IMR-90 (cell line): ENCODE data around the gene SLF2. TPM values are rescaled to one million over a fixed set of nuclear protein-coding genes. Genes with fewer than 3 reads are reported as not detected.

Experiments
- ATAC-seq: fragments of 200-7000 bp; cut with Tn5 transposase; 2 replicates; pipeline ENCODE4 v1.9.1; 2020; ENCODE audit warnings: low read depth, mild to moderate bottlenecking, moderate library complexity
- BruUV-seq: library from RNA; stranded (reverse); fragments of 400-500 nt; replicated peaks from 2 replicates; lab custom pipeline; 2021; lab: Mats Ljungman, UMichigan
- CTCF ChIA-PET: fragments of 300-600 bp; formaldehyde crosslinking; extraction: SDS; loops from one replicate; lab custom pipeline; 2021; ENCODE audit warnings: antibody characterized with exemption; lab: Yijun Ruan, JAX
- POLR2A ChIA-PET: fragments of 300-600 bp; sonication (Branson Sonifier 250); formaldehyde crosslinking; loops from one replicate; lab custom pipeline; 2022; ENCODE audit warnings: antibody characterized with exemption; ENCODE audit not compliant: unreplicated experiment; lab: Charles Lee
- DNase-seq: peaks from one replicate; pipeline ENCODE4 v3.0.0; 2013
- H2AFZ ChIP-seq: replicated peaks from 2 replicates; pipeline ENCODE3; 2013; ENCODE audit warnings: low read length, mild to moderate bottlenecking; ENCODE audit not compliant: poor library complexity
- H2AK5ac ChIP-seq: 2 replicates; pipeline ENCODE4 v1.6.1; 2013; ENCODE audit warnings: low read depth, low read length, inconsistent platforms
- H2AK9ac ChIP-seq: replicated peaks from 2 replicates; pipeline ENCODE3; 2013; ENCODE audit warnings: mild to moderate bottlenecking, low read depth, low read length, moderate library complexity; ENCODE audit not compliant: poor library complexity
- H2BK120ac ChIP-seq: 2 replicates; pipeline ENCODE4 v1.6.1; 2013; ENCODE audit warnings: low read depth, low read length, inconsistent platforms
- H2BK15ac ChIP-seq: 3 replicates; pipeline ENCODE4 v1.6.1; 2013; ENCODE audit warnings: low read depth, low read length, inconsistent platforms
- H2BK20ac ChIP-seq: 2 replicates; pipeline ENCODE4 v1.6.1; 2013; ENCODE audit warnings: low read depth, mild to moderate bottlenecking, inconsistent platforms, low read length, moderate library complexity
- H2BK5ac ChIP-seq: 2 replicates; pipeline ENCODE4 v1.6.1; 2013; ENCODE audit warnings: mild to moderate bottlenecking, low read depth, low read length, inconsistent platforms; ENCODE audit not compliant: poor library complexity, severe bottlenecking
- H3K14ac ChIP-seq: replicated peaks from 2 replicates; pipeline ENCODE4 v1.6.1; 2013; ENCODE audit warnings: low read depth, low read length, inconsistent platforms
- H3K18ac ChIP-seq: 2 replicates; pipeline ENCODE4 v1.6.1; 2013; ENCODE audit warnings: low read depth, low read length, control low read depth
- H3K23ac ChIP-seq: 2 replicates; pipeline ENCODE4 v1.6.1; 2013; ENCODE audit warnings: low read depth, low read length, inconsistent platforms
- H3K27ac ChIP-seq: 2 replicates; pipeline ENCODE4 v1.5.1; 2013; ENCODE audit warnings: mild to moderate bottlenecking, control low read depth, low read length; ENCODE audit not compliant: insufficient read depth
- H3K27me3 ChIP-seq: 2 replicates; pipeline ENCODE4 v1.6.1; 2013; ENCODE audit warnings: low read length; ENCODE audit not compliant: control insufficient read depth, insufficient read depth
- H3K36me3 ChIP-seq: 2 replicates; pipeline ENCODE4 v1.6.1; 2013; ENCODE audit warnings: low read length, mixed read lengths; ENCODE audit not compliant: control insufficient read depth, insufficient read depth
- H3K4ac ChIP-seq: 2 replicates; pipeline ENCODE4 v1.6.1; 2013; ENCODE audit warnings: low read depth, low read length, inconsistent platforms
- H3K4me1 ChIP-seq: 2 replicates; pipeline ENCODE4 v1.6.1; 2013; ENCODE audit warnings: low read length, mixed read lengths; ENCODE audit not compliant: control insufficient read depth, insufficient read depth
- H3K4me2 ChIP-seq: 2 replicates; pipeline ENCODE4 v1.6.1; 2013; ENCODE audit warnings: low read depth, mild to moderate bottlenecking, control low read depth, low read length, moderate library complexity
- H3K4me3 ChIP-seq: 2 replicates; pipeline ENCODE4 v1.5.1; 2013; ENCODE audit warnings: low read depth, mild to moderate bottlenecking, control low read depth, low read length, moderate library complexity; ENCODE audit not compliant: insufficient read depth
- H3K56ac ChIP-seq: 2 replicates; pipeline ENCODE4 v1.6.1; 2013; ENCODE audit warnings: low read length, inconsistent platforms; ENCODE audit not compliant: insufficient read depth; ENCODE audit errors: extremely low read depth
- H3K79me1 ChIP-seq, 2 experiments: 2 replicates each; pipeline ENCODE4 v1.6.1; 2013; ENCODE audit warnings: low read length in 2 of 2, inconsistent platforms in 1 of 2, low read depth in 1 of 2
- H3K9ac ChIP-seq: 2 replicates; pipeline ENCODE4 v1.6.1; 2013; ENCODE audit warnings: low read depth, low read length, control low read depth
- H3K9me1 ChIP-seq: 2 replicates; pipeline ENCODE4 v1.6.1; 2013; ENCODE audit warnings: low read length, inconsistent platforms; ENCODE audit not compliant: insufficient read depth
- H3K9me3 ChIP-seq: 2 replicates; pipeline ENCODE4 v1.6.1; 2013; ENCODE audit warnings: low read length; ENCODE audit not compliant: control insufficient read depth, insufficient read depth
- H4K20me1 ChIP-seq: 2 replicates; pipeline ENCODE4 v1.6.1; 2013; ENCODE audit warnings: low read length, inconsistent platforms; ENCODE audit not compliant: insufficient read depth
- H4K5ac ChIP-seq: 2 replicates; pipeline ENCODE4 v1.6.1; 2013; ENCODE audit warnings: mild to moderate bottlenecking, low read depth, low read length, control low read depth
- H4K8ac ChIP-seq, 2 experiments: 2 replicates each; pipeline ENCODE4 v1.6.1; 2013; ENCODE audit warnings: low read depth in 2 of 2, low read length in 2 of 2, control low read depth in 1 of 2, inconsistent platforms in 1 of 2
- H4K91ac ChIP-seq: 2 replicates; pipeline ENCODE4 v1.6.1; 2013; ENCODE audit warnings: low read depth, low read length, inconsistent platforms; ENCODE audit not compliant: insufficient read depth
- CEBPB ChIP-seq: IDR thresholded peaks from 2 replicates; pipeline ENCODE4 v1.6.1; 2012; ENCODE audit warnings: low read depth, low read length, improper control_type of control experiment
- FOS ChIP-seq: fragments of 150-350 bp; IDR thresholded peaks from 2 replicates; pipeline ENCODE4 v1.6.1; 2016; ENCODE audit warnings: low read depth, low read length
- RCOR1 ChIP-seq: IDR thresholded peaks from 2 replicates; pipeline ENCODE4 v1.6.1; 2012; ENCODE audit warnings: mild to moderate bottlenecking, low read length, improper control_type of control experiment; ENCODE audit not compliant: insufficient replicate concordance
- SMC3 ChIP-seq: fragments of 150-350 bp; IDR thresholded peaks from 2 replicates; pipeline ENCODE4 v1.6.1; 2016; ENCODE audit warnings: low read depth, mild to moderate bottlenecking, antibody characterized with exemption, low read length, moderate library complexity
- USF2 ChIP-seq: fragments of 150-350 bp; IDR thresholded peaks from 2 replicates; pipeline ENCODE4 v1.6.1; 2017; ENCODE audit warnings: mild to moderate bottlenecking, antibody characterized with exemption, low read length, low read depth
- WGBS, 2 experiments: methylation state at CpG; one replicate each; pipeline versions ENCODE4 v1.1.5 to v1.1.7; 2013; ENCODE audit warnings: missing lambda C conversion rate in 2 of 2; ENCODE audit not compliant: insufficient read length in 1 of 2; ENCODE audit errors: extremely low coverage in 2 of 2; 5-methylcytosine and 5-hydroxymethylcytosine counted together
- dilution Hi-C: fragments of 300-500 bp; cut with HindIII; formaldehyde crosslinking; loops from one replicate; pipeline ENCODE4 v1.14.3; 2018; ENCODE audit warnings: low sequenced_read_pairs; ENCODE audit not compliant: unreplicated experiment
- in situ Hi-C: fragments of 300-500 bp; cut with MboI; formaldehyde crosslinking; loops from 3 replicates; pipeline ENCODE4 v1.14.3; 2019; ENCODE audit warnings: low sequenced_read_pairs, inconsistent platforms, mixed read lengths
- intact Hi-C: fragments of 100-400 bp; cut with micrococcal nuclease; formaldehyde crosslinking; loops from 2 replicates; pipeline ENCODE4 v1.10.0; 2022
- polyA plus RNA-seq, 3 experiments: library from polyadenylated mRNA; depleted of rRNA; stranded (reverse); fragments of >200 nt; gene quantifications; 2 replicates each; pipeline ENCODE4 v1.2.3, GENCODE V29; 2012; ENCODE audit warnings: low replicate concordance in 1 of 3
- total RNA-seq: library from RNA; depleted of rRNA; stranded (reverse); fragments of >200 nt; gene quantifications from 2 replicates; pipeline ENCODE4 v1.2.3, GENCODE V29; 2012

The SLF2 gene
- total and polyA plus RNA-seq, 2 of the 4 experiments (the other 2 are of a cell fraction), result 8.5 to 21.7 TPM

DNA sequence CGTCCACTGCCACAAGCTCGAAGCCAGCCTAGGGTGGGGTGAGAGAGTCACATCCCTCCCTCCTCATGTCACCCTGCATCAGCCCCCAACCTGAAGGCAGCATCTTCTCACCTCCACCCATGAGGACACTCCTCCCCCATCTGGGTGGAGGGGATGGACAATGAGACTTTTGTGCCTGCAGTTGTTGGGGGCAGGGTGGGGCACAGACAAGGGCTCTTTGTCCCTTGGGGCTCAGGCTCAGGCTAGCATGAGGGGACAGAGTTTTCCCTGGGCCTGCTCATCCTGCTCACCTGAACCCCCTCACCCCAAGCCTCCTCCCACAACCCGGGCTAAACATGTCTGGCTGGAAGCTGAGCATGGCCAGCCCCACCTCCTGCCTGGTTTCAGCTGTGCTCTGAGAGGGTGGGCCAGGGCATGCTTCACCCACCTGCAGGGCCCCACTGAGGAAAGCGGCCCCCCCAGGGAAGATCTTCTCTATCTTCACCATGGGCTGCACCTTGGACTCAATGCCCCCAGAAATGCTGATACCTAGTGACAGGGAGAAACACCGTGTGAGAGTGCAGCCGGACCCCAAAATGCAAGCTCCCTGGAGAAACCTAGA, 96.2 kb downstream of the SLF2 start:
- H3K23ac ChIP-seq, result no peak overlapping the region
- peak overlapping the region; percentile 98 for H2AK5ac ChIP-seq
- no peak overlapping the region for H3K56ac ChIP-seq
- peak overlapping the region; percentile 76 for H2AK9ac ChIP-seq
- TF ChIP-seq SMC3 (no peak), CEBPB (no peak), FOS (no peak), USF2 (no peak), RCOR1 (no peak)
- H3K4ac ChIP-seq, result peak overlapping the region; percentile 45; the same call in 1 of the 2 replicates
- no peak overlapping the region for H2BK15ac ChIP-seq
- H3K9me1 ChIP-seq, result peaks cover 24% of the 10 kb centered on the region
- no peak overlapping the region for H3K9ac ChIP-seq
- no peak for DNase-seq
- peak overlapping the region in 1 of 2 experiments; percentile 71; a peak in 1 of 4 replicates for H4K8ac ChIP-seq
- POLR2A ChIA-PET, result no interaction called here
- H4K5ac ChIP-seq, result no peak overlapping the region
- H3K4me2 ChIP-seq, result no peak overlapping the region
- 79% methylated on average over 2 of the region's 6 CpGs; no CpG with 5 or more reads in 1 of the 2 experiments for WGBS, 2 experiments
- 0 out of 2 replicates have a peak overlapping the region, but pooled peaks have one; percentile 20 for H2BK20ac ChIP-seq
- H3K4me1 ChIP-seq, result peaks cover 34% of the 10 kb centered on the region
- H3K27ac ChIP-seq, result peak overlapping the region; percentile 73; the same call in 1 of the 2 replicates
- intact Hi-C loops (no loop called here), in situ Hi-C loops (no loop called here), dilution Hi-C loops (no loop called here)
- no peaks in the 10 kb centered on the region for H3K9me3 ChIP-seq
- no peak overlapping the region for H2BK5ac ChIP-seq
- peaks cover 40% of the 10 kb centered on the region for H4K20me1 ChIP-seq
- H3K4me3 ChIP-seq, result no peak overlapping the region
- BruUV-seq, result no TSS peak
- no peak for ATAC-seq
- H3K27me3 ChIP-seq, result no peaks in the 10 kb centered on the region
- peak overlapping the region; percentile 18; the same call in 1 of the 2 replicates for H2BK120ac ChIP-seq
- no peak overlapping the region for H2AFZ ChIP-seq
- CTCF ChIA-PET, result no interaction called here
- H3K14ac ChIP-seq, result no peak overlapping the region
- H3K36me3 ChIP-seq, result peaks cover 30% of the 10 kb centered on the region
- H3K18ac ChIP-seq, result no peak overlapping the region
- H4K91ac ChIP-seq, result peak overlapping the region; percentile 22; the same call in 1 of the 2 replicates
- H3K79me1 ChIP-seq, result peaks cover 15 to 48% of the 10 kb centered on the region in 2 experiments; a peak in 3 of 4 replicates
